ENCODE measurements around the gene ADGRL2.

- TF ChIP-seq, protein P1, sequence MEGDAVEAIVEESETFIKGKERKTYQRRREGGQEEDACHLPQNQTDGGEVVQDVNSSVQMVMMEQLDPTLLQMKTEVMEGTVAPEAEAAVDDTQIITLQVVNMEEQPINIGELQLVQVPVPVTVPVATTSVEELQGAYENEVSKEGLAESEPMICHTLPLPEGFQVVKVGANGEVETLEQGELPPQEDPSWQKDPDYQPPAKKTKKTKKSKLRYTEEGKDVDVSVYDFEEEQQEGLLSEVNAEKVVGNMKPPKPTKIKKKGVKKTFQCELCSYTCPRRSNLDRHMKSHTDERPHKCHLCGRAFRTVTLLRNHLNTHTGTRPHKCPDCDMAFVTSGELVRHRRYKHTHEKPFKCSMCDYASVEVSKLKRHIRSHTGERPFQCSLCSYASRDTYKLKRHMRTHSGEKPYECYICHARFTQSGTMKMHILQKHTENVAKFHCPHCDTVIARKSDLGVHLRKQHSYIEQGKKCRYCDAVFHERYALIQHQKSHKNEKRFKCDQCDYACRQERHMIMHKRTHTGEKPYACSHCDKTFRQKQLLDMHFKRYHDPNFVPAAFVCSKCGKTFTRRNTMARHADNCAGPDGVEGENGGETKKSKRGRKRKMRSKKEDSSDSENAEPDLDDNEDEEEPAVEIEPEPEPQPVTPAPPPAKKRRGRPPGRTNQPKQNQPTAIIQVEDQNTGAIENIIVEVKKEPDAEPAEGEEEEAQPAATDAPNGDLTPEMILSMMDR (conservative IDR thresholded peaks at IDR 0.05 in 1 of 2, IDR thresholded peaks at IDR 0.05 in 1 of 2; ENCODE audit: extremely low read depth in 1 of 2, insufficient read depth in 1 of 2, low read depth in 1 of 2, low read length in 2 of 2): no peak
- no peak for TF ChIP-seq EZH2 (IDR thresholded peaks at IDR 0.05; ENCODE audit: borderline replicate concordance, low read length)
These were observed 1.6 kb downstream of the ADGRL2 start for GRCh38 chr1:81802457-81802706.
